Amniotic epithelial cell (primary cell): ENCODE measurements around the gene GTF2F2.
A peak's percentile ranks its signal among the peaks of the same experiment; 100 is the strongest.

Experiments
- DNase-seq: peaks from one replicate; pipeline ENCODE4 v3.0.0-alpha.2; 2010; ENCODE audit warnings: low read depth

Gene GTF2F2

DNA sequence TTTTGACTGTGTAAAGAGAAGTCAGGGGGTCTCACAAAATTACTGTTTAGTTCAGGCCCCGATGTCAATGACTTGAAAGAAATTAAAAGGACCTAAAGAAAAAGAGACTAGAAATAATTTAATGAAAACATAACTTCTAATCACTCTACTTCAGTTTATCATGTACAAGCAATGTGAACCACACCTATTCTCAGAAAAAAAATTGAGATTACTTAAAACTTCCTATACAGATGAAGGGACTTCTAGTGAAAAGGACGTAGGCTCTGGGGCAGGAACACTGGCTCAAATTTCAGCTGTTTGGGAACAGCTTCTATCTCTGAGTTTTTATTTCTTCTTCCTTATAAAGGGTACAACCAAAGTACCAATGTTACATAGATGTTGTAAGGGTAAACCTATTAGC is 182.7 kb downstream of the GTF2F2 start:
- DNase-seq = no peak

GRCh38 chr13:45303866-45304265 is 183.6 kb downstream of the GTF2F2 start:
- no peak for DNase-seq

DNA sequence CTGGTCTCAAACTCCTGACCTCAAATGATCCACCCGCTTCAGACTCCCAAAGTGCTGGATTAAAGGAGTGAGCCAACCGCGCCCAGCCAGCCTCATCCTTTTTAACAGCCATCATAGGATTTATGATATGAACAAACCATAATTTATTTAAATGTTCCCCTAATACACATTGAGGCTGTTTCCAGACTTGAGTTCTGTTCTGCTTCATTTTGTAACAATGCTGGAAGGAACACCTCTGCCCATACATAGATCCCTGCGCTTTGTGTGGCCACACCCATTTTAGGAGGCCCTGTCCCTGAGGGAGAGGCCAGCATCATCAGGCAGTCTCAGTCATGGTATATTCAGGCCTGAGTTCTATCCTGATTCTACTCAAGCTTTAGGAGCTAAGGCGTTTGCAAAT is 184.8 kb downstream of the GTF2F2 start:
- DNase-seq = no peak

GRCh38 chr13:45306966-45307365 is 186.7 kb downstream of the GTF2F2 start:
- DNase-seq = no peak

DNA sequence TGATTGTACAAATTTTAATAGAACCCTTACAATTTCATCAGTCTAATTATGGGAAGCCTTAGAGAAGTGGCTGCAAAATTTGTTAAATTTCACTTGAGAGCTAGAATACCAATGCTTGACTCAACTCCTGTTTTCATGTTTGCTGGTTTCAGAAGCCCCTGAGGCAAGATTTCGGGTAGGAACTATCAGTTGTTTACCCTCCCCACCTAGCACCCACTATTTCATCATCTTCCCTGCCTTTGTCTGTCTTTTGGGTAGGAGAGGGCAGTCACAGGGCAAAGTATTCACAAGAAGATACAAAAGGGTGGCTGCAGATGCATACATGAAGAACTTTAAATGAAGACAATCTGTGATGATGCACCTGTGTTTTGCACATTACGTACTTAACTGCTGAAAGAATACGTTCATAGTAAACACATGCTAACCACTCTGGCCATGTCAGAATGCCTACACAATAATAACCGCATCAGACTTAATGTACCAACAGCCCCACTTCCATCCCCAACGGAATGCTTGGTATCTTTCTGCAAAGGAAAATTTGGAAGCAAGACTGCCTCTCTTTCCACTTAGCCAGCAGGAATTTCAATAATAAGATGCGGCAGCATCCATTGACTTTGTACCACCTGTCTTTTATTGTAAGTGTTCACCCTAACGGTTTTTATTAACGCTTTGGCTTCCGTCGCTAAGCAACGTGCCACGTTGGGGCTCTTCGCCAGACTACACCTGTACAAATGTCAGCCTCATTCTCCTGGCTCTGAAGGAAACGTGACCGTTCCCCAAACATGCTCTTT is 190.2 kb downstream of the GTF2F2 start:
- DNase-seq = no peak

DNA sequence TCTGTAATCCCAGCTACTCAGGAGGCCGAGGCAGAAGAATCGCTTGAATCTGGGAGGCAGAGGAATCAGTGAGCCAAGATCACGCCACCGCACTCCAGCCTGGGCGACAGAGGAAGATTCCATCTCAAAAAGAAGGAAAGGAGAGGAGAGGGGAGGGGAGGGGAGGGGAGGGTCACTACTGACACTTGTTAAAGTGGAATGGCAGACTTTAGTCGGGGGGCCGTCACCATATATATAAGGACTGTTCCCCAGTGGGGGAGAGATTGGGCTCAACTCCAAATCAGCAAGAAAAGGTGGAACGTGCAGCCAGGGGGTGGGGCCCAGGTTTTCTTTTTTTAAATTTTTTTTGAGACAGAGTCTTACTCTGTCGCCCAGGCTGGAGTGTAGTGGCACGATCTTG is 194.5 kb downstream of the GTF2F2 start:
- no peak for DNase-seq

GRCh38 chr13:45315520-45316167 is 195.3 kb downstream of the GTF2F2 start:
- no peak for DNase-seq

DNA sequence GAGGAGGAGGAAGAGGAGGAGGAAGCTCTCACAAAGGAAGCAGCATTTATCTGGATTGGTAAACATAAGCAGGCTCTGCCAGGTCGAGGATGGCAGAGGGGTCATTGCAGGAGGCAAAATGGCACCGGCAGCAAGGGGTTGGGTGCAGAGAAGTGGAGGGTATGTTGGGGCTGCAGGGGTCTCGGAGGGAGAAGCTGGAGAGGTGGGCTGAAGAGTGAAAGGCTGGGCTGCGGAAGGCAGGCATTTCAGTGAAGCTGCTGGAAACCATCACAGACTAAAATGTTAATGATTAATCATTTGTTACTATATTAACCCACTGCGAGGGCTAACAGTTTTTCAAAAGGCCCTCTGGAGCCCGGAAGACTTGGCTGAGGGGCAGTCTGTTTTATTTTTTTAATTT is 196.0 kb downstream of the GTF2F2 start:
- no peak for DNase-seq

- DNase-seq = no peak
These were observed 196.7 kb downstream of the GTF2F2 start for GRCh38 chr13:45316996-45317395.

DNA sequence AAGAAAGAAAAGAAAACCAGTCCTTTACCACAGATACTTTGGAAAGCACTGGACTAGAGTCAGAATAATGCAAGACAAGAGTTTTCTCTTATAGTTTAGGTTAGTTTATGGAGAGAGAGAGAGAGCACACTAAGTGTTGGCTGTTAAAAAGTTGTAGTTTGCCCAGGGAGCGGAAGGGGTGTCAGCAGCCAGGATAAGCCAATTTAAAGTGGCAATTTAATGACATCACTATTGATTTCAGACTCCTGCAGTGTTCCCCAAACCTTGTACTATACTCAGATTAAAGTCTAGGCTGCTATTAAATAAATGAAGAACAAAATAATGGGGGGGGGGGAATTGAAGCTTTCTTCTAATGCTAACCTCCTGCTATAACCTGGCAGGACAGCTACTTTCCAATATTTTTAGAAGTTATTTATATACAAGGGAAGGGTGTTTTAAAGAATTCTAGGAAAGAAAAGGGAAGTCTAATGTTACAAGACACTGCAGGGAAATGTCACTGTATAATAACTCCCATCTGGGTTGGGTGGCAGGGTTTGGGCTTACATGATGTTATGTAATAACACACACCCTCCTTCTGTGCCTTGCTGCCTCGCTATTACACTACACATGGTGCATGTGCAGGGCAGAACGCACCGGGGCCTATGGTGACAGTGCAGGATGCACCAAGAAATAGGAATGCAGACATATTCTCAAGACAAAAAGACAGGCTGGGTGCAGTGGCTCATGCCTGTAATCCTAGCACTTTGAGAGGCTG is 200.7 kb downstream of the GTF2F2 start:
- DNase-seq = no peak

DNA sequence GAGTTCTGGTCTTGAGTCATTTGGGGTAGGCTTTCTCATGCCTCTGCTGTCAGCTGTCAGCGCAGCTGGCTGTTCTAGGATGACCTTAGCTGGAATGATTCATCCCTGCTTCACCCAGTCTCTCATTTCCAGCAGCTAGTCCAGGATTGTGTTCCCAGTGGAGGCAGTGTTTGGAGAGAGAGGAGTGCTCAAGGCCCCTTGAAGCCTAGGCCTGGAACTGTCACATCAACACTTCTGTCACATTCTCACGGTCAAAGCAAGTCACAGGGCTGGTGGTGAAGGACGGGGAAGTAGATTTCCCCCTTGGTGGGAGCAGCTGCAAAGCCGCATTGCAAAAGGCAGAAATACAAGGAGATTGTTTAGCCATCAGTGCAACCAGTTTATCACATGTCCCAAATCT is 205.5 kb downstream of the GTF2F2 start:
- peak; percentile 86 for DNase-seq

GRCh38 chr13:45327253-45327955 is 207.1 kb downstream of the GTF2F2 start:
- DNase-seq = no peak

GRCh38 chr13:45328661-45329111 is 208.4 kb downstream of the GTF2F2 start:
- DNase-seq = peak; percentile 90

DNA sequence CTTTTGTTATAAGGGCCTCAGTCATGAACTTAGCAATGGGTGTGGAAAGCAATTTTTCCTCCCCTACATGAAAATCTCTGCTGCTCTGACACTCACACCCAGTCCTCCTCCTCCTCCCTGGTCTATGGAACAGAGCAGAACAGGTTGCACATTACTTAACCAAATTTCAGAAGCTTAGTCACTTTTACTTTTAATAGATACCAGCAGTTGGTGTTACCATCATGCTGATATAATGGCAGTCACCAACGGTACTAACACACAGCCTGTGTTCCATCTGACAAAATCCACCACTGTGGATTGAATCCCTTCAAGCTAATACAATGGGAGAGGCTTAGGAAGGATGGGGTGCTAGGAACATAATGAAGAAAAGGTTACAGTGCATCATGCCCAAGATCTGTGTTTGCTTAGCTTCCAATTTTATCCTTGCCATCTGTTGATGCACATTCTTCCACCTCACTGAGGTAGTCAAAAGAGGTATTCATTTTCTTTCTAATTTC is 210.9 kb downstream of the GTF2F2 start:
- DNase-seq = no peak

DNA sequence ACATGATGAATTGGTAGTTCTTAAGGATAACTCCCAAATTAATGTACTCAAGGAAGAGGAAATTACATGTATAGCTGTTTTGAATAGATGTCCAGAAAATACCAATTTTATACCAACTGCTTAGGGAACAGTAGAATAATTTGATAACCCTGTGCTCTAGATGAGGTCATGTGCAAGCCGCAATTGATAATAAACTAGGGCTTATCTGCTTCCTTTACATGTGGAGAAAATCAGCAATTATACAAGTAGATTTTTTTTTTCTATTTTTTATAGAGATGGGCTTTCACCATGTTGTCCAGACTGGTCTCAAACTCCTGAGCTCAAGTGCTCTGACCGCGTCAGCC is 211.4 kb downstream of the GTF2F2 start:
- DNase-seq = no peak

DNA sequence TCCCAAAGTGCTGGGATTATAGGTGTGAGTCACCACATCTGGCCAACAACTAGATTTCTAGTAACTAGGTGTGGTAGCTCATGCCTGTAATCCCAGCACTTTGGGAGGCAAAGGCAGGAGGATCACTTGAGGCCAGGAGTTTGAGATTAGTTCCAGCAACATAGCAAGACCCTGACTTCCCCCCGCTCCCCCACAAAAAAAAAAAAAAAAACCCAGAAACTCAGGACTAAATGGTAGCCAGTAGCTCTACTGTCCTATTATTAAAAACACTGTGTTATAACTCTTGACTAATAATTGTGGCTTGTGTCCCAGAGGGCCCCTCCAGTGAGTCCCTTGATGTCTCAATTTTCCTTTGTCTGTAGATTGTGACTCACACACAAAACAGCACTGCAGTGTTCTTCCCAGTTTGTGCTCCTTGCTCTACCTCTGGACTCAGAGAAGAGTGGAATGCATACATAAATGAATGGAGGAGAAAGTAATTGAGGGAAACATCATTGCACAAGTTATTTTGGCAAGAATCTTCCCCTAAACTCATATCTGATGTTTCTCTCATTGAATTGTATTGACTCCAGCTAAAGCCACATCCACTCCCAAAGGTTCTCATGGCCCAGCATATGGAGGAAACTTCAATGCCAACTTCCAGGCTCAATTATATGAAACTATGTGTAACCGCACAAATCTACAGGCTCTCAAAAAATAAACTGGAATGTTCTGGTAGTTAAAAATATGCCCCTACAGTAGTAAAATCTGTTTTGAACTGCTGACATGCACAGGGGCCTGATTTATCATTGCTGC is 211.9 kb downstream of the GTF2F2 start:
- peak; percentile 80 for DNase-seq

DNA sequence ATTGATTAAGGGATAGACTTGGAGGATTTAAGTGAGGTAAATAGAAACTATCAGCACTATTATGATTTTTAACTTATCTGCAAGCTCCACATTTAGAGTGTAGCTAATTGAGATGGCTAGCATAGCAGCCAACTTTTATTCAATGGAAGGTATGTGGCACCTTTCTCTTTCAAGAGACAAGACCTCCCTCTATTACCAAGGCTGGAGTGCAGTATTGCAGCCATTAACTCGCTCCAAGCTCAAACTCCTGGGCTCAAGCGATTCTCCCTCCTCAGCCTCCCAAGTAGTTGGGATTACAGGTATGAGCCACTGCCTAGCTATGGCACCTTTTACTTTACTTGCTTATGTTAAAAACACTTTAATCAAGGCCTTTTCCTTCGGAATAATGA is 212.5 kb downstream of the GTF2F2 start:
- DNase-seq = no peak

GRCh38 chr13:45333251-45333976 is 213.1 kb downstream of the GTF2F2 start:
- DNase-seq = no peak
